Hematopoietic multipotent progenitor cell (in vitro differentiated cells): ENCODE data around the gene CACNA2D1. TPM values are rescaled to one million over a fixed set of nuclear protein-coding genes. Genes with fewer than 3 reads are reported as not detected.
"Not testable (repeated sequence)": the region's sequence is repeated elsewhere in the genome, so short reads cannot be mapped to it uniquely, and the experiment has no call there.

Experiments used
- DNase-seq, 3 donors: peaks; one replicate each; pipeline ENCODE4 v3.0.0-alpha.2; 2011 to 2015; ENCODE audit warnings: low read depth in 2 of 3, low spot score in 2 of 3
- total RNA-seq: library from RNA; depleted of rRNA; stranded (reverse); fragments of >200 nt; gene quantifications from one replicate; pipeline ENCODE4 v1.2.3, GENCODE V29; 2012

Gene CACNA2D1
- total RNA-seq, 1 donor: under 0.01 TPM

DNA sequence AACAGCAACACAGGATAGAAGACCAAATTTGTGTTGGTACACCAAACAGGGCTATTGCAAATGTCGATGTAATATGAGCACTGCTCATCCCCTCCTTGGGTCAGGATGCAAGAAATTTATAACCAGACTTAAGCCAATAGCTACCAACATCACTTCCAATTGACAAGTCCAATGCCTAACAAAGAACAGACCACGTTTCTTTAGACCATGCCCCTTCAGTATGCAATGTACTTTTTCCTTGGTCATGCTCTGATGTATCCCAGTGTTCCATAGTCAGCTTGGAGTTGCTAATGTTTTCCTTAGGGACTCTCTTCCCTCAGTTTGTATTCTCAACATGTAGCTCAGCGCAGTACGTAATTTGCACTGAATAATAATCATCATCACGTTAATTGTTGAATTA lies 7.8 kb downstream of the CACNA2D1 start:
- DNase-seq: no peak

DNA sequence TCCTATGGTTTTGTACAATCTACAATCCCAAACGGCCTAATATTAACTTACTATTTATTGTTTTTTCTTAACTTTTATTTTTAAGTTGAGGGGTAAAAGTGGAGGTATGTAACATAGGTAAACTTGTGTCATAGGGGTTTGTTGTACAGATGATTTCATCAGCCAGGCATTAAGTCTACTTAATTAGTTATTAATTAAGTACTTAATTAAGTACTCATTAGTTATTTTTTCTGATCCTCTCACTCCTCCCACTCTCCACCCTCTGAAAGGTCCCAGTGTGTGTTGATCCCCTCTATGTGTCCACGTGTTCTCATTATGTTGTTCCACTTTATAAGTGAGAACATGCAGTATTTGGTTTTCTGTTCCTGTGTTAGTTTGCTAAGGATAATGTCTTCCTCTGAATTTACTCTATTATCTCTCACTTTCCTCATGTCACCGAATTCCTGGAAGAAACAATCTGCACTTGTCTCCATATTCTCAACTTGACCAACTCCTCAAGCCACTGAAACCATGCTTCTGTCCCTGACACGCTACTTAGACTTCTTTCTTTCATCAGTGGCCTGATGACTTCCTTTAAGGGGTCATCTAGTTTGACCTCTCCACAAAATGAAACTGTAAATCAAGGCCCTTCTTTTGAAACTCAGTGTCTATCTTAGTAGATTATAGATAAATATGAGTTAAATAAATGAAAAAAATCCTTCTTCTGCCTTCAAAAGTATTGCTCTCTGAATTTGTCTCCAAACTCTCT lies 9.1 kb downstream of the CACNA2D1 start:
- no peak for DNase-seq

DNA sequence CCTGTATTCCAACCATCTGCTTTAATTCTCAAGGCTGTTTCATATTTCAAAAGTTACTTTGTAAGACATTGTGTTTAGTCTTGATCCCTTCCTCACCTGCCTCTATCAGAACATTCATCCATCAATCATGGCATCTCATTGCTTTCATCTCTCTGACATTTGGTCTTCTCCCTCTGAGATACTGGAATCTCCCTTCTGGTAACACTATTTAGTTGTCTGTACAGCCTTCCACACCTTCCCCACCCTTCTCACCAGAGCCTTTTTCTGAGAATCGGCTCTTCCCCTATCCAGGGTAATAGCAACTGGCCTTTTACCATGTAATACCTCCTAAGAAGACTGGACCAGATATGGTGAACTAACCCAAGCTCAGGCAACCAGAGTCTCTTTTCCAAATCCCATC lies 10.1 kb downstream of the CACNA2D1 start:
- DNase-seq: no peak

DNA sequence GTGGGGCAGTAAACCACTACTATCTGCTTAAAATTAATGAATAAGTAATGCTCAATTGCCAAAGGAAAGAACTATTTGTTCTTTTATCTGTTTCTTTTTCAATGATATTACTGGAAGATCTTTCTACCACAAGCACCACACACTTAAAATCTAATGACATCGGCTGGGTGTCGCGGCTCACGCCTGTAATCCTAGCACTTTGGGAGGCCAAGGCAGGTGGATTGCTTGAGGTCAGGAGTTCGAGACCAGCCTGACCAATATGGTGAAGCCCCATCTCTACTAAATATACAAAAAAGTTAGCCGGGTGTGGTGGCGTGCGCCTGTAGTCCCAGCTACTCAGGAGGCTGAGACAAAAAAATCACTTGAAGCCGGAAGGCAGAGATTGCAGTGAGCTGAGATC lies 10.8 kb downstream of the CACNA2D1 start:
- not testable (repeated sequence) for DNase-seq

DNA sequence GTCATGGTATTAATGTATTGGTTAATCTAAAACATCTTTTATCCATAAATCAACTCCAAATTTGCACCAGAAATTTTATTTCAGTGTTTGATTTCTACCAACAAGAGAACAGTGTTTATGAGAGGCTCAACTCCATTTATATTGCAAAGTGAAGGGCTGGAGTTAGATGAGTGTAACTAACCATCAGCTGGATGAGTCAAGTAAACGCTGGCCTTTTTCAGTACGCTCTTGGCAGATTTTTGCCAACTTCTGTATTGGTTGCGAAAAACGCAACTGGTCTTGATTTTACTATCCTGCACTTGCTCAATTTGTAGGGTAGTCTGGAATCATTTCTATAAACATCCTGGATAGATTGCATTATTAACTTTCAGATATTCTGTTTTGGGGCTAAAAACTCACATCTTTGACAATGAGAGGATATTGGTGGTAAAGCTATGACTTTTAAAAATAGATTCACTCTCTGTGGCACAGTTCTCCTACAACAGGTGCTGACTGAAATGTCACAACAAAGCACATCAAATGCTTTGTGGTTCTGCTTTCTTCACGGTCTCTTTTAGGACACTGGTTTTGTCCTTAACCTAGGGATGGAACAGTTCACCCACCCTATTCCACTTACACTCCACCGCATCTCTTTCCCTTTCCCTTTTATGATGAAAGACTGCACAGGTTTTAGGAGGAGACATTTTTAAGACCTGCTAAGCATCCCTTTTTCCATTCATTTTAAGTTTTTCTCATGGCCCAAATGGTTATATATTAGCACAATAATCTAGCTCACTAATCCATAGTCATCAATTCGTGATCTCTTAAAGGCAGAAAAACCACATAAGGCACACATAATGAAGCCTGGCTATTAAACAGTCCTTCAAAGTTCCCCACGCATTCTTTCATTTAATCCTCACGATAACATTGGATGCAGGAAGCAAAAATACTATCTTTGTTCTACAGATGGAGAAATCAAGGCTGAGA lies 12.8 kb downstream of the CACNA2D1 start:
- no peak for DNase-seq

DNA sequence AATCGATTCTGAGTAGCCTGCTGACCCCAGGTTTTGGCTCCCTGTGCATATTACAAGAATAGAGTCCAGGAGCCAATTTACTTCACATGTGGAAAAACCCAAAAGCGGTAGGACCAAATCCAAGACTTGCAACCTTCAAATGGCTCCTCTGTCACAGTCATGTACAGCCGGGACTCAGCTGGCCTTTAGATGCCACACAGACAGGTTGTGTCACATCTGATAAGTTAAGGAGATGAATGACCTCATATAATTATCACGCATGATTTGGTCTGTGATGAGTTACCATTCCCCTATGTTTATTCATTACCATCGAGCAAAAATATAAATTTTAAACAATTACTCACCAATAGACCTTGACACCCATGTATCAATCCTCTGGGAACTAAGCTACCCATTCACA lies 14.2 kb downstream of the CACNA2D1 start:
- no peak for DNase-seq

DNA sequence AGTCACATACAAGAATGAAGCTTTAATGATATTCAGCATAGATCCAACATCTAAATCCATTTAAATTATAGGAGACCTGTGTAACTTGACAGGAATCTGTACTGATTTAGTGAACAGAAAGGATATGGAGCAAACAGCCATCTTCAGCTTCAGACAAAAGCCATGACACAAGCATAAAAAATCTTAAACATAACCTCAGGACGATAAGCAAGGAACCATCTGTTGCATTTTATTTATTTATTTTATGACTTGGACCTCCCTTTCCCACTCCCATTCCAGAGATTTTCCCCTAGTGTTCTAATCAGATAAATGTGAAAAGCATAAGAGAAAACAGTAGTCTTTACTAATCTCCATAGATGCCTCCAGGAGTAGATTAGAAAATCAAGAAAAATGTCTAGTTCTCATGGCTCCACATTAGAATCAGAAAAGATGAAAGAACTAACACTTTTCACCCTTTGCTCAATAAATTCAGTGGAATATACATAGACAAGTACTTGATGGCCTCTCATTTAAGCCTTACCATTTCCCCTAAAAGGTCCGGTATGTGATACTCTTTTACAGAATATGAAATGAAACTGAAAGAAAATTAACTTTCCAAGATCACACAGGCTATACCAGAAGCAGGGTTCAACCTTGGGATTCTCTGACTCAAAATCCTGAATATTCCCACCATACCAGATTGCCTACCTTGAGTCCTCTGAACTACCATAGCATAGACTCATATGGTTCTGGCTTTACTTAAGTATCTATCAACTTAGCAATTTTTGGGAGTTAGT lies 15.2 kb downstream of the CACNA2D1 start:
- no peak for DNase-seq

DNA sequence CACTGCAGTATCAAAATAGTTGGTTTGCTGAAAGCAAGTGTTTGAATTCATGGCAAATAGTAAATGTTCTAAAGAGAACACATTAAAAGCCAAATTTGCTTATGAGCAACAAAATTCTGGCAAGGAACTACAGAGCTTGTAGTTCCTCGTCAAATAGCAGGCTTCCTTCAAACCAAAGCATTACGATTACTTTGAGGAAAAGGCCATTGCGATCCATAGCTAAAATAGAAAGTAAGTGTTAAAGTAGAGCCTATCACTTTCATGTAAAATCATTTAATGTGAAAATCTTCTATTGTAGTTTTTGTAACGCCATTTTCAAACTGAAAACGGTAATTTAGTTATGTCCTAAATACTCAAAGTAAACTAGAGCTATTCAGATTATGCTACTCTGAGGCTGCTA lies 20.1 kb downstream of the CACNA2D1 start:
- no peak for DNase-seq

DNA sequence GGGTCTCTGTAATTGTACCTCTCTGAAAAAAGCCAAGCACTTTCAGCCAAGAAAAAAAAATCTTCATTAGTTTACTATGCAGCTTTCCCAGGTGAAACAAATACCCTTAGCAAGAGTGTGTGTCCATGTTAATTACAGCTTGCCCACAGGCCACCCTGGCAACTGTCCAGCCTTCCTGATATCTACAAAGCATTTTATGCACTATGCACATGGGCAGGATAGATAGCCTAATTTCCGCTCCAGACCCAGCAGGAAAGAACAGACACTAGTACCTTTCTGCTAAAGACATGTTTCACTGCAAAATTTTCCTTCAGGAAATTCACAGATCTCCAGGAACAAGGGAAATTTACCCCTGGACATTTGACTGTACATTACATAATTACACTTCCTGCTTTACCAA lies 24.4 kb downstream of the CACNA2D1 start:
- no peak for DNase-seq

DNA sequence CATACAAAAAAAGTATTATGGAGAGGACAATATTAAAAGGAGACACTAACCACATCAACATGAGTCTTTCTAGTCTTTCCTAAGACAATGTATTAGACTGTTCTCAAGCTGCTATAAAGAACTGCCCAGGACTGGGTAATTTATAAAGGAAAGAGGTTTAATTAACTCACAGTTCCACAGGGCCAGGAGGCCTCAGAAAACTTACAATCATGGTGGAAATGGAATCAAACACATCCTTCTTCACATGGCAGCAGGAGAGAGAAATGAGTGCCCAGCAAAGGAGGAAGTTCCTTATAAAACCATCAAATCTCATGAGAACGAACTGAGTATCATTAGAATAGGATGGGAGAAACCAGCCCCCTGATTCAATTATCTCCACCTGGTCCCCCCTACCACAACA lies 25.7 kb downstream of the CACNA2D1 start:
- DNase-seq: no peak

DNA sequence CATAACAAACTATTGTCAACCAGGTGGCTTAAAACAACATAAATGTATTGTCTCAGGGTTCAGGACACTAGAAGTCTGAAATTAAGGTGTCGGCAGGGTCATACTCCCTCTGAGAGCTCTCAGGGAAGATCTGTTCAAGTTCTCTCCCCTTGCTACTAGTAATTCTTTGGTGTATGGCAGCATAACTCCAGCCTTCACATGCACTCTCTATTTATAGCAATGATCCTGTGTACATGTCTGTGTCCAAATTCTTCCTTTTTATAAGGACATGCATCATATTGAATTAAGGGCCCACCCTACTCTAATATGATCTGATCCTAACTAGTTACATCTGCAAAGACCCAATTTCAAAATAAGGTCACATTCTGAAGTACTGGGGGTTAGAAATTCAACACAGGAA lies 27.2 kb downstream of the CACNA2D1 start:
- DNase-seq: no peak

DNA sequence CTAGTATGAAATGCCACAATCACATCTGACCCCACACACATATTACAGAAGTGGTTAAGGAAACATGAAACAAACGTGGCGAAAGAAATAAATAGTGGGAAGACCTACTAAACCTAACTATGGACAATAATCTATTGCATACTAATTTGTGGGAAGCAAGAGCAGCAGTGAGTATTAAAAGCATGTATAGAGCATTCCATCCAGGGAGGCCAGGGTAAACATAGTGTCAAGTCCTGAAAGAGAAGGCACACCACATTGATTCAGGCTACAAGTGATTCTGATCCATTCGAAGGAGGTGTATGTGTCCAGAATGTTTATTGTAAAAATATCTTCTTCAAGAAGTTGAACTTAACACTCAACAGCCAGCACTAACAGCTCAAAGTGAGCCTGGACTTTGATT lies 29.2 kb downstream of the CACNA2D1 start:
- no peak for DNase-seq

DNA sequence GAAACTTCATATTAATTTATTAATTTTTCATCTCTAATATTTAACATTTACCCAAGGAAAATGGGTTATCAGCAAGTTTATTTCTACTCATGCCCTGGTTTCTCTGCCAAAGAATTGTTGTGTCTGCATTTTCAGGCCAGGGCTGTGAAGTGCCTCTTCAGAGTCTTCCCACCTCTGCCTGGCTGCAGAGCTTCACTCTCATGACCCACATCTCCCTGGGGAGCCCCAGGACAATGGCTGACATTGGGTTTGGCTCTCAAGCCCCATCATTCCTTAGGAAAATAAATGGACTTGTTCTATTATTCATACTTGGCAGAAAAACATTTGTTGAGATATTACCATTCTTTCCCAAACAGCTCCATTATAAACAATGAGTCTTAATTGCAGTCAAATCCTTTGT lies 30.3 kb downstream of the CACNA2D1 start:
- no peak for DNase-seq

DNA sequence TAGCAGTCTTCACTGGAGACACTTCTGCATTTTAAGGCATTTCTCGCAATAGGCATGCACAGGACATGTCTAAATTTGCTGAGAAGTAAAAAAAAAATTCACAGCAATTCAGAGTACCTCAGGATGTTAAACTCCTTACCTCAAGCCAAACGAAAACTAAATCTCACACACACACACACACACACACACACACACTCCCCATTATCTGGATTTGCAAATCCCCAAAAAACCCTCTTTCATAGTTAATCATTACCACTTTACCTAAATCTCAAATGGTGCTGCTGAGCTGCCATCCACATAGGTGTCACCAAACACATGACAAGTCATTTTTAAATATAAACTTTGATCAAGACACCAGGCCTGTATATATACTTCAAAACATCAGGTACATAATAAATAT lies 31.8 kb downstream of the CACNA2D1 start:
- no peak for DNase-seq

DNA sequence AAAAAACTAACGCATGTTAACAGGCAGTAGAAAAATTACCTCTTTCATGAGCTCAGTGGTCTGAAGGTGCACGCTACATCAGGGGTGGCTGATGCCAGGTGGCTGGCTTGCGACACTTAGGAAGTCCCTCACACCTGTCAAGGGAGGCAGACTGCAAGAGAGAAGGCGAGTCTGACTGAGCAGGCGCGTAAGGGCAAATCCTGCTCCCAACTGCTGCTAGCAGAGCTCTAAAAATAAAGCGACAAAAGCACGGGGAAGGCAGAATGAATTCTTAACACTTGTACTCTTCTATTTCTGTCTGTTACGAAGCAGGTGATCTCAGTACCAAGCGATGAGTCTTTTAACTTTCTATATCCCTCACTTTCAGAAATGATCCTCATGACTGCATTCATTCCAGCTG lies 33.1 kb downstream of the CACNA2D1 start:
- DNase-seq: no peak

DNA sequence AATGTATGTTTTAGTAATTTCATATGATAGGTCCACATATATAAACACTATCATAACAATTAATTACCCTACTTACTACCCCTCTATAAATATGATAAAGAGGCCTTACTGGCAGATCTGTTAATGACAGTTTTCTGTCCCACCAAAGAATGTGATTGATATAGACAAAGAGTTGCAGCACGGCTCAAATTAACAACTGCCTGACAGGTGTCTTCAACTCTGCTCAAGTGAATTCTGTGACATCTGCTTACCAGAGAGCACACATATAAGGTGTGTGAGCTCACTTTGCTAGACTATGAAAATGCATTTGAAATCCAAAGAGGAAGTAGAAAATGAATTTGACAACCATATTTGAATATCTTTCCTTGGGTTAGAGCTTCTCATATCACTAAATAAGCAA lies 36.6 kb downstream of the CACNA2D1 start:
- no peak for DNase-seq

DNA sequence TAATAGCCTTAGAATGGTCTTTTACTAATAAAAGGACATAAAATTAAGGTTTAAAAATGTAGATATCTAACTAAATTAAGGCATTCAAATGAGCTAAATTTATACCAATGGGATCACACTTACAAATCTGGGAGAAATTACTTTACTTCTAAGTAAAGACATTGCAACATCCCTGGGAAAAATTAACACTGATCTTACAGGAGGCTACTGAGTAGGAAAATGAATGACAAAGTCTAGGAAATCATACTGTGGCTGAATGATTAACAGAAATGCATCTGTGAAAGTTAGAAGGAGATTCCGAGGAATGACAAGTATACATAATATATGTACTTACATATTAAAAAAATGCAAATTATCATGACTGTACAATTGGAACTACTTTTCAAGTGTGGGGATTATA lies 38.3 kb downstream of the CACNA2D1 start:
- no peak for DNase-seq

DNA sequence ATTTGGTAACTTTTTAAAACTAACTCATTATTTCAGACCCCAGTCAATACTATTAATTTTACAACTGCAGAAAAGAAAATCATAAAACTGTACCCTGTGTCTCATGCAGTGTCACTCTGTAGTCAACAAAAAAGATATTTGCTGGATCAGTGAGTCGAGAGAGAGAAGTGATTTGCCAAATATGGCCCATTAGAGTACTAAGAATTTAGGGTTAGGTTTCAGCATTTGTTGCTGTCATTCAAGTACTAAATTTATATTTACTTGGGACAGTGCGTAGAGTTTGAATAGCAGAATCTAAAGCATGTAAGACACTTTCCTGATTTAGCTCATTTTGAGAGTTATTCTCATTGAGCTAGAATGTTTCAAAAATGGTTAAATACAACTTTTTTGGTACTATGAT lies 38.9 kb downstream of the CACNA2D1 start:
- no peak for DNase-seq

DNA sequence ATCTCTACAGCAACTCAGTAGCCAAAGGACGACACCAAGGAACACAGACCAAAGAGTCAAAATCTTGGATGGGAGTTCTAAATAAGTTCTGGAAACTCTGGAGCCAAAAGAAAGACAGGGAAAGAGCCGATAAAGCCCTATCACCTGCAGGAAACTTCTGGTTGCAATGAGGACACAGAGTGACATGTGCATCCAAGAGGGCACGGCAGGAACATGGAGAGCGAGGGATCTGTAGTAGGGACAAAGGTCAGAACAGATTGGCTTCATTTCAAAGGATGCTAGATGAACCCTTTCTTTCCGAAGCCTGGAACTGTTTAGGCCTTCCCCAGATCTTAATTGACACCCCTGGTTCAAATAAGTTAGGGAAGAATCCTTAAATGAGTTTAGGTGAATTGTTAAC lies 39.5 kb downstream of the CACNA2D1 start:
- DNase-seq: no peak

DNA sequence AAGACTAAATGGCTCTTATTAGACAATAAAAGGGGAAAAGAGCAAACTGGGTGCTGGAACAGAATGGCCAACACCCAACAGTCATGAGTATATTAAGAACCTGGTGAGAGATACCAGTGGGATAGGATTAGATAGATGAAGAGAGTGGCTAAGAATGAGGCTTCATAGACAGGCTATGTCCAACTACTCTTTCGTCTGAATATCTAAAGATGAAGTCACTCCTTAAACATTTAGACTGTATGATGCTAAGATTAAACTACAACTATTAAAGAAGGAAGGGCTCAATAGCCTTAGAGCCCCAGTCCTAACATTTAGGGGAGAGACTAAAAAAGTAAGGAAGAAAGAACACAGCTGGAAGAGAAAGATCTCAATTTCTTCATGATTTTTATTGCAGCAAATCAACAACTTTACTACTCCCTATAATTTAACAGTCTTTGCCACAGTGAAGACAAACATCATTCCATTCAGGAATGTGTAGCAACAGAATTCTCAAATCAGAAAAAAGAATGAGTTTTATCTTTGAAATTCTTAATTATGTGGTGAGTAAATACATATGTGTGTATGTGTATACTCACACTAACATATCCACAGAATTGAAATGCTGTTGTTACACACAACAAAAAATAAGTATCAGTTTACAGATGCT lies 45.6 kb downstream of the CACNA2D1 start:
- no peak for DNase-seq

DNA sequence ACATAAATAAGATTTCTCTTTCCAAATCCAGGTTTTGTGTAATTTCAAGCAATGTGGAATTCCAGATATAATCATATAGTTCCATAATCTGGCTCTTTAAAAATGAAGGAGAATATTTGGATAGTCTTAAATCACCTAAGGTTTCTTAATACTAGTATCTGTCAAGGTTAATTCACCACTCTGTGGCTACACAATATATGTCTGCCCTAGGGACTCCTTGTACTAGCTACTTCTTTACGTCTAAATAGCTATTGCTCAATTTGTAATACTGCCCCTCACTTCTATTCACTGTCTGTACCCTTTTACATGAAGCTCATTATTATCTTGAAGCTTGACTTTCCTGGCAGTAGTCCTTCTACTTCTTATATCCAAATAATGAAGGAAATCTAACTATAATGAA lies 47.2 kb downstream of the CACNA2D1 start:
- DNase-seq: no peak
